Measurements from ENCODE around the gene GSG1L.

- TF ChIP-seq, protein P1, sequence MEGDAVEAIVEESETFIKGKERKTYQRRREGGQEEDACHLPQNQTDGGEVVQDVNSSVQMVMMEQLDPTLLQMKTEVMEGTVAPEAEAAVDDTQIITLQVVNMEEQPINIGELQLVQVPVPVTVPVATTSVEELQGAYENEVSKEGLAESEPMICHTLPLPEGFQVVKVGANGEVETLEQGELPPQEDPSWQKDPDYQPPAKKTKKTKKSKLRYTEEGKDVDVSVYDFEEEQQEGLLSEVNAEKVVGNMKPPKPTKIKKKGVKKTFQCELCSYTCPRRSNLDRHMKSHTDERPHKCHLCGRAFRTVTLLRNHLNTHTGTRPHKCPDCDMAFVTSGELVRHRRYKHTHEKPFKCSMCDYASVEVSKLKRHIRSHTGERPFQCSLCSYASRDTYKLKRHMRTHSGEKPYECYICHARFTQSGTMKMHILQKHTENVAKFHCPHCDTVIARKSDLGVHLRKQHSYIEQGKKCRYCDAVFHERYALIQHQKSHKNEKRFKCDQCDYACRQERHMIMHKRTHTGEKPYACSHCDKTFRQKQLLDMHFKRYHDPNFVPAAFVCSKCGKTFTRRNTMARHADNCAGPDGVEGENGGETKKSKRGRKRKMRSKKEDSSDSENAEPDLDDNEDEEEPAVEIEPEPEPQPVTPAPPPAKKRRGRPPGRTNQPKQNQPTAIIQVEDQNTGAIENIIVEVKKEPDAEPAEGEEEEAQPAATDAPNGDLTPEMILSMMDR (IDR thresholded peaks at IDR 0.05) = no peak
- no peak for TF ChIP-seq POLR2A (IDR thresholded peaks at IDR 0.05)
Observed at GRCh38 chr16:27771201-27771910, 292.2 kb downstream of the GSG1L start.
